Uterus (tissue), 4 donors: Measurements from ENCODE around the gene DIP2A. TPM values are rescaled to one million over a fixed set of nuclear protein-coding genes. Genes with fewer than 3 reads are reported as not detected.

Experiments
- DNase-seq, 2 donors: peaks; one replicate each; pipeline ENCODE4 v3.0.0-alpha.2; 2019 to 2020
- H3K27ac ChIP-seq, 2 donors: fragments of 200-600 bp; sonication (generic); 1 replicate in 1 of 2; 2 replicates in 1 of 2; pipeline ENCODE4 v1.5.1; 2016 to 2018
- H3K27me3 ChIP-seq, 2 donors: fragments of 200-600 bp; sonication (generic); one replicate each; pipeline ENCODE4 v1.5.1; 2018 to 2019; ENCODE audit warnings: control low read depth in 1 of 2
- H3K36me3 ChIP-seq, 2 donors: fragments of 200-600 bp; sonication (generic); one replicate each; pipeline ENCODE4 v1.5.1; 2019; ENCODE audit warnings: control low read depth in 1 of 2
- H3K4me1 ChIP-seq, 2 donors: fragments of 200-600 bp; sonication (generic); one replicate each; pipeline ENCODE4 v1.5.1; 2018 to 2019; ENCODE audit warnings: control low read depth in 1 of 2
- H3K4me3 ChIP-seq, 2 donors: fragments of 200-600 bp; sonication (generic); 1 replicate in 1 of 2; 2 replicates in 1 of 2; pipeline ENCODE4 v1.5.1; 2018 to 2019; ENCODE audit warnings: mild to moderate bottlenecking in 1 of 2
- H3K9me3 ChIP-seq, 2 donors: fragments of 200-600 bp; sonication (generic); one replicate each; pipeline ENCODE4 v1.5.1; 2019; ENCODE audit warnings: control low read depth in 1 of 2
- CTCF ChIP-seq, 4 experiments: fragments of 200-600 bp in 2 of 4; fragments of 450-650 bp in 2 of 4; sonication (generic) in 2 of 4; IDR thresholded peaks; one replicate each; pipeline ENCODE4 v1.5.1; 2016 to 2019; ENCODE audit warnings: antibody characterized with exemption in 4 of 4, mild to moderate bottlenecking in 2 of 4, moderate library complexity in 1 of 4
- POLR2A ChIP-seq, 2 donors: fragments of 450-650 bp; IDR thresholded peaks; one replicate each; pipeline ENCODE4 v1.6.1; 2016; ENCODE audit warnings: antibody characterized with exemption in 2 of 2, mild to moderate bottlenecking in 1 of 2, moderate library complexity in 1 of 2
- intact Hi-C: fragments of 100-400 bp; cut with DNase I; formaldehyde crosslinking; loops from one replicate; pipeline ENCODE4 v1.15.1; 2023; ENCODE audit warnings: low total_unique reads
- total RNA-seq, 4 donors: library from RNA; depleted of rRNA in 3 of 4; stranded (reverse); fragments of >200 nt in 3 of 4; gene quantifications; one replicate each; pipeline versions ENCODE4 v1.1.0 to v1.2.4, GENCODE V29; 2014 to 2023
- donor health status: DM: yes; HTN: yes; CAD: no.

Gene DIP2A
- total RNA-seq, 4 donors from 2014 or later: 51.0 to 56.3 (median 51.6) TPM

- Histone ChIP-seq H3K27me3 (no peaks in the 10 kb centered on the region), H3K9me3 (no peaks in the 10 kb centered on the region), H3K36me3 (no peaks in the 10 kb centered on the region), H3K4me3 (no peak overlapping the region), H3K27ac (no peak overlapping the region), H3K4me1 (no peaks in the 10 kb centered on the region)
- intact Hi-C loops: no loop called here
- no peak for DNase-seq
- TF ChIP-seq POLR2A (IDR thresholded peaks at IDR 0.05): no peak
Measured at GRCh38 chr21:46435786-46436227, 22.9 kb upstream of the DIP2A start.

GRCh38 chr21:46436621-46437020, 22.1 kb upstream of the DIP2A start:
- H3K36me3 ChIP-seq: no peaks in the 10 kb centered on the region
- H3K4me3 ChIP-seq: no peak overlapping the region
- intact Hi-C loops: no loop called here
- no peaks in the 10 kb centered on the region for H3K4me1 ChIP-seq
- H3K27me3 ChIP-seq: no peaks in the 10 kb centered on the region
- no peak overlapping the region for H3K27ac ChIP-seq
- no peak for DNase-seq
- H3K9me3 ChIP-seq: no peaks in the 10 kb centered on the region
- TF ChIP-seq POLR2A (IDR thresholded peaks at IDR 0.05) (no peak), CTCF (IDR thresholded peaks at IDR 0.05) (no peak)

- Histone ChIP-seq H3K27ac (no peak overlapping the region), H3K4me3 (no peak overlapping the region), H3K27me3 (no peaks in the 10 kb centered on the region), H3K36me3 (no peaks in the 10 kb centered on the region), H3K9me3 (no peaks in the 10 kb centered on the region), H3K4me1 (no peaks in the 10 kb centered on the region)
- TF ChIP-seq POLR2A (IDR thresholded peaks at IDR 0.05) (no peak), CTCF (IDR thresholded peaks at IDR 0.05) (no peak)
- intact Hi-C loops: no loop called here
- DNase-seq: no peak
Measured at GRCh38 chr21:46437096-46437498, 21.6 kb upstream of the DIP2A start.

- Histone ChIP-seq H3K9me3 (no peaks in the 10 kb centered on the region), H3K4me3 (no peak overlapping the region), H3K27me3 (no peaks in the 10 kb centered on the region), H3K4me1 (no peaks in the 10 kb centered on the region), H3K27ac (no peak overlapping the region), H3K36me3 (no peaks in the 10 kb centered on the region)
- no peak for TF ChIP-seq POLR2A (IDR thresholded peaks at IDR 0.05)
- TF ChIP-seq CTCF (IDR thresholded peaks at IDR 0.05): no peak
- DNase-seq: no peak
- intact Hi-C loops: no loop called here
Measured at GRCh38 chr21:46437511-46437910, 21.2 kb upstream of the DIP2A start.

GRCh38 chr21:46438241-46438640, 20.4 kb upstream of the DIP2A start:
- DNase-seq: no peak
- TF ChIP-seq POLR2A (IDR thresholded peaks at IDR 0.05) (no peak), CTCF (IDR thresholded peaks at IDR 0.05) (no peak)
- Histone ChIP-seq H3K4me3 (no peak overlapping the region), H3K9me3 (no peaks in the 10 kb centered on the region), H3K27ac (no peak overlapping the region), H3K27me3 (no peaks in the 10 kb centered on the region), H3K4me1 (no peaks in the 10 kb centered on the region), H3K36me3 (no peaks in the 10 kb centered on the region)
- intact Hi-C loops: no loop called here

GRCh38 chr21:46439906-46440305, 18.8 kb upstream of the DIP2A start:
- no peaks in the 10 kb centered on the region for H3K9me3 ChIP-seq
- TF ChIP-seq POLR2A (IDR thresholded peaks at IDR 0.05) (no peak), CTCF (IDR thresholded peaks at IDR 0.05) (no peak)
- no peaks in the 10 kb centered on the region for H3K27me3 ChIP-seq
- no peak overlapping the region for H3K27ac ChIP-seq
- H3K36me3 ChIP-seq: no peaks in the 10 kb centered on the region
- DNase-seq: no peak
- no peaks in the 10 kb centered on the region for H3K4me1 ChIP-seq
- intact Hi-C loops: no loop called here
- no peak overlapping the region for H3K4me3 ChIP-seq
